ENCODE results near the gene ISLR.

ISLR gene

GRCh38 chr15:74172701-74173379 is 670 bp upstream of the ISLR start:
- no peak for DNase-seq (ENCODE audit: low read depth in 2 of 2)

- DNase-seq (ENCODE audit: low read depth in 2 of 2) = no peak
Measured at GRCh38 chr15:74174219-74174957, 878 bp downstream of the ISLR start.

GRCh38 chr15:74174958-74175253 is 1.4 kb downstream of the ISLR start:
- no peak for DNase-seq (ENCODE audit: low read depth in 2 of 2)

DNA sequence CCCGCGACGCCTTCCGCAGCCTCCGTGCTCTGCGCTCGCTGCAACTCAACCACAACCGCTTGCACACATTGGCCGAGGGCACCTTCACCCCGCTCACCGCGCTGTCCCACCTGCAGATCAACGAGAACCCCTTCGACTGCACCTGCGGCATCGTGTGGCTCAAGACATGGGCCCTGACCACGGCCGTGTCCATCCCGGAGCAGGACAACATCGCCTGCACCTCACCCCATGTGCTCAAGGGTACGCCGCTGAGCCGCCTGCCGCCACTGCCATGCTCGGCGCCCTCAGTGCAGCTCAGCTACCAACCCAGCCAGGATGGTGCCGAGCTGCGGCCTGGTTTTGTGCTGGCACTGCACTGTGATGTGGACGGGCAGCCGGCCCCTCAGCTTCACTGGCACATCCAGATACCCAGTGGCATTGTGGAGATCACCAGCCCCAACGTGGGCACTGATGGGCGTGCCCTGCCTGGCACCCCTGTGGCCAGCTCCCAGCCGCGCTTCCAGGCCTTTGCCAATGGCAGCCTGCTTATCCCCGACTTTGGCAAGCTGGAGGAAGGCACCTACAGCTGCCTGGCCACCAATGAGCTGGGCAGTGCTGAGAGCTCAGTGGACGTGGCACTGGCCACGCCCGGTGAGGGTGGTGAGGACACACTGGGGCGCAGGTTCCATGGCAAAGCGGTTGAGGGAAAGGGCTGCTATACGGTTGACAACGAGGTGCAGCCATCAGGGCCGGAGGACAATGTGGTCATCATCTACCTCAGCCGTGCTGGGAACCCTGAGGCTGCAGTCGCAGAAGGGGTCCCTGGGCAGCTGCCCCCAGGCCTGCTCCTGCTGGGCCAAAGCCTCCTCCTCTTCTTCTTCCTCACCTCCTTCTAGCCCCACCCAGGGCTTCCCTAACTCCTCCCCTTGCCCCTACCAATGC is 2.0 kb downstream of the ISLR start:
- DNase-seq (ENCODE audit: low read depth in 2 of 2) = no peak

DNA sequence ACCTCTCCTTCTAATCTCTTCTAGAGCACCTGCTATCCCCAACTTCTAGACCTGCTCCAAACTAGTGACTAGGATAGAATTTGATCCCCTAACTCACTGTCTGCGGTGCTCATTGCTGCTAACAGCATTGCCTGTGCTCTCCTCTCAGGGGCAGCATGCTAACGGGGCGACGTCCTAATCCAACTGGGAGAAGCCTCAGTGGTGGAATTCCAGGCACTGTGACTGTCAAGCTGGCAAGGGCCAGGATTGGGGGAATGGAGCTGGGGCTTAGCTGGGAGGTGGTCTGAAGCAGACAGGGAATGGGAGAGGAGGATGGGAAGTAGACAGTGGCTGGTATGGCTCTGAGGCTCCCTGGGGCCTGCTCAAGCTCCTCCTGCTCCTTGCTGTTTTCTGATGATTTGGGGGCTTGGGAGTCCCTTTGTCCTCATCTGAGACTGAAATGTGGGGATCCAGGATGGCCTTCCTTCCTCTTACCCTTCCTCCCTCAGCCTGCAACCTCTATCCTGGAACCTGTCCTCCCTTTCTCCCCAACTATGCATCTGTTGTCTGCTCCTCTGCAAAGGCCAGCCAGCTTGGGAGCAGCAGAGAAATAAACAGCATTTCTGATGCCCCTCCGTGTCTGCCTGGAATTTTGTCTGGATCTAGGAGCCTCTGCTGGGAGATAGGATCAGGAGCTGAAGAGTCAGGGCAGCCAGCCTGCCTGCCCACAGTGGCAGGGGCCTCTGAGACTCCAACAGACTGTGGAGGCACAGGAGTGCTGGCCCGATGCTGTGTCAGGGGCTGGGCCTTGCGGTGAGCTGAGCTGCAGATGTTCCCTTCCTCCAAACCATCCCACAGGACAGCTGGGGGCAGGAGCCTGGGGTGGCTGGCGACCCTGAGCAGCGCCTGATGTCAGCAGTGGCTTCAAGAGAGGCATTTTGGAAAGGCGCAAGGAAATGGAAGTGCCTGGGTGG is 3.0 kb downstream of the ISLR start:
- DNase-seq (ENCODE audit: low read depth in 2 of 2) = no peak

DNA sequence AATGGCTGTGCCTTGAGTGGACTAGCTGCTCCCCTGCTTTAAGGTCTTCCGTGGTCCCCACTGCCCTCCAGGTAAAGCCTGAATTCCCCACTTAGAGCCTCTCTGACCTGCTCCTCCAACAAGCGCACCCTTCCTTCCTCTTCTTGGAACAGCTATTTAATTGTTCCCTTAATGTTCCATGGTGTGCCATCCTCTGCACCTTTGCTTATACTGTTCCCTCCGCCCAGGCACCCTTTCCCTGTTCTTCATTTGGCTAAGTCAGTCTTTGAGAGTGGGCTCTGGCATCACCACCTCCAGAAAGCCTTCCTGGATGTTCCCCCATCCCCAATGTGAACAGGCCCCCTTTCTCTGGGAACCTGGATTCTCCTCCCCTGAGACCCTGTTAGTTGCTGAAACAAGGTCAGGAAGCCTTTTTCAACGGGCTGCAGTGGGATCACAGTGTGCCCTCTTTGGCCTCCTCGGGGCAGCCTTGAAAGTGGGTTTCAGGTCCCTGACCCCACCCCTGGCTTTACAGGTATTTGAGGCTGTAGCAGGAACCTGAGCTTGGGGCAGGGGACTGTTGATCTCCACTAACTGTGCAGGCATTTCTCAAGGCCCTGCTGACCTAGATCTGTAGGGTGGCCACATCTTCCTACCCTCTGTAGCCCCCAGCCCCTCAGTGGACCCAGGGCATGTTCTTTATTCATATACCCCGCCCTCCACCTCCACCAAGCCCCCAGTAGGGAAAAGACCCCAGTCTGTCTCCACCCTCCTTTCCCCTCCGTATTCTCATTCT is 5.0 kb downstream of the ISLR start:
- no peak for DNase-seq (ENCODE audit: low read depth in 2 of 2)

GRCh38 chr15:74179101-74179841 is 5.8 kb downstream of the ISLR start:
- DNase-seq (ENCODE audit: low read depth in 2 of 2) = no peak

GRCh38 chr15:74179983-74180880 is 6.7 kb downstream of the ISLR start:
- DNase-seq (ENCODE audit: low read depth in 2 of 2) = no peak

GRCh38 chr15:74180881-74181602 is 7.5 kb downstream of the ISLR start:
- no peak for DNase-seq (ENCODE audit: low read depth in 2 of 2)

DNA sequence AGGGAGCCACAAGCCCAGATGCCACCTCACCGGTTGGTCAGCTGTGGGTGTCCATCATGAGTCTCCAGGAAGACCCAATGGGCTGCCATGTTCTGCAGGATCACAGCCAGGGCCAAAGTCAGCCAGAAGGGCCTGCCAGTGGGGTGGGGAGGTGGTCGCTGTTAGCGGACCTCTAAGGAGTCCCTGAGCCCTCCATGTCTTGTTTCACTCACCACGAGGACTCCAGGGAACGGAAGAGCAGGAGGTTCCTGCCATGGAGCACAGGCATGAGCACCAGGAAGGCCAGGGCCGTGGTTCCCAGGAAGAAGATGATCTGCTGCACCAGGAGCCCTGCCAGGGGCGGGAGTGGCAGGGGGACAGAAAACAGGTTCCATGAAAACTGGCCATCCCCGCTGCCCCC is 8.6 kb downstream of the ISLR start:
- DNase-seq (ENCODE audit: low read depth in 2 of 2) = no peak

- DNase-seq (ENCODE audit: low read depth in 2 of 2) = peak in 1 of 2 donors; percentile 12
Measured at GRCh38 chr15:74184582-74185091, 11.1 kb downstream of the ISLR start.

DNA sequence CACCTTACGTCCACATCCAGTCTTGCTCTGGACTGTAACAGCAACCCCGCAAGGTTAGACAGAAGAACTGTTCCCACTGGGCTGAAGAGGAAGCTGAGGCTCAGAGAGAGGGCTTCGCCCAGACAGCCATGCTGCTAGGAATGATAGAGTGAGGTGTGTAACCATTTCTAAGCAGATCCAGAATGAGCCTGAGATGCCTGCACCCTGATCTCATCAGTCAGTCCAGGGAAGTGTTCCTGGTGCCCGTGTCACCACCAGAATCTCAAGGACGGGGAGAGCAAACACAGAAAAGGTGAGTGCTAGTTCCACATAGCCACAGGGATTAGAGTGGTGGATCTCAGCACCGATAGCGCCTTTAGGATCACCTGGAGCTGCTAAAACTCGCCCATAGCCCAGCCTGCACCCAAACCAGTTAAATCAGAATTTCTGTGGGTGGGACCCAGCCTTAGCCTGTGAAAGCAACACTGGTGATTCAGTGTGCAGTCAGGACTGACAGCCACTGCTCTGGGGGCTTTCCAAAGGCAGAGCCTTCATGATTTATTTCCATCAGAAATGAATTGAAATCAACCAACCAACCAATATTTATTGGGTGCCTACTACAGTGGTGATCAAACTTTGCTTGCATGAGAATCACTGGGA is 12.3 kb downstream of the ISLR start:
- no peak for DNase-seq (ENCODE audit: low read depth in 2 of 2)

DNA sequence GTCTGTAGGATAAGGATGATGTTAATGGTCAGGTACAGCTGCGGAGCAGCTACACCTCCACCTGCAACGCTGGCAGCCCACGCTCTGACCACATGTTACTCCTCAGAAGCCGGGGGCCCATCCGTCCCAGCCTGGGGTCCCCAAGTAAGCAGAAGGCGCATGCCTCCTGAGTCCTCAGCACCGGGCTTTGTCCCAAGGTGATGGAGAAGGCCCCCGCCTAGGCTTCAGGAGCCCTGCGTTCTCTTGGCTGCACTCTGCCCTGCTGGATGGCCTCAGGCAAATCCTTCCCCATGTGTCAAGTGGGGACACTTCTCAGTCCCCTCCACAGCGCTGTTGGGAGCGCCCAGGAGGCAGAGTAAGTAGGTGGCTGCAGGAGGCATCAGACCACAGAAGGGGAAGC is 14.7 kb downstream of the ISLR start:
- DNase-seq (ENCODE audit: low read depth in 2 of 2) = no peak

GRCh38 chr15:74191798-74192197 is 18.3 kb downstream of the ISLR start:
- no peak for DNase-seq (ENCODE audit: low read depth in 2 of 2)

DNA sequence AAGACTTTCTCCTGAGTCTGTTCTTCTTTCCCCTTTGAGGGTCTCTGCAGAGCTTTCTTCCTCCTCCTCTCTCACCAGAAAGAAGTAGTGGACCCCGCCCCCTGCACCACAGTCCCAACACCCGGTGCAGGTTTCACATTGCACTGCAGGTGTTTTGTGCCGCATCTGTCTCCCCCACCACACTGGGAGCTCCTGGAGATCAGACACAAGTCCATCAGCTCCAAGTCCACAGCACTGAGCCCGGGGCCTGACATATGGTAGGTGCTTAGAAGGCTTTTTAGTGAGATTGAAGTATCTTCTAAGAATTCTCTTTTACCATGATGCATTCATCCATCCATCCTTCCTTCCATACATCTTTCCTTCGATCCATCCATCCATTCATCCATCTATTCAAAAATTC is 19.2 kb downstream of the ISLR start:
- no peak for DNase-seq (ENCODE audit: low read depth in 2 of 2)

GRCh38 chr15:74193299-74193718 is 19.8 kb downstream of the ISLR start:
- no peak for DNase-seq (ENCODE audit: low read depth in 2 of 2)

DNA sequence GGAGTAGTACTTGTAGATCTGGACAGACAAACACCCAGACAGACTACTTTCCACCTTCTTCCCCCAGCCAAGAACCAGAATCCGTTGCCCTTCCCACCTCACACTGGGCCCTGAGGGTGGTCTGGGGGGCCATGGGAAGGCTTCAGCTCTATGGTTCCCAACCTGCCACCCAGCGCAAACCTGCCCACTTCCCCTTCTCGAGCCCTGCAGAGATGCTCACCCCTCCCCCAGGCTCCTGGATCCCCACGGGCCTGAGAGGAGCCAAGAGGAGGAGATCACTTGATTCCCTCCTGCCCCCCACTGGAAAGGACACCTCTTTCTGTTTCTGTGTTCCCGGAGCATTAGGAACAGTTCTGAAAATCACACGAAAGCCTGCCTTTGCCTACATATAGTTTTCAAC is 20.4 kb downstream of the ISLR start:
- DNase-seq (ENCODE audit: low read depth in 2 of 2) = no peak
